VCaP (cell line): Measurements from ENCODE around the gene TMIE.

Experiments
- H3K27ac ChIP-seq: fragments of 450-650 bp; 2 replicates; pipeline ENCODE4 v1.5.1; 2017
- CTCF ChIP-seq: fragments of 450-650 bp; conservative IDR thresholded peaks from 2 replicates; pipeline ENCODE4 v1.5.1; 2017; ENCODE audit warnings: mild to moderate bottlenecking, moderate library complexity

Gene TMIE

GRCh38 chr3:46670891-46671427 lies 30.2 kb upstream of the TMIE start:
- H3K27ac ChIP-seq = no peak overlapping the region
- no peak for TF ChIP-seq CTCF

DNA sequence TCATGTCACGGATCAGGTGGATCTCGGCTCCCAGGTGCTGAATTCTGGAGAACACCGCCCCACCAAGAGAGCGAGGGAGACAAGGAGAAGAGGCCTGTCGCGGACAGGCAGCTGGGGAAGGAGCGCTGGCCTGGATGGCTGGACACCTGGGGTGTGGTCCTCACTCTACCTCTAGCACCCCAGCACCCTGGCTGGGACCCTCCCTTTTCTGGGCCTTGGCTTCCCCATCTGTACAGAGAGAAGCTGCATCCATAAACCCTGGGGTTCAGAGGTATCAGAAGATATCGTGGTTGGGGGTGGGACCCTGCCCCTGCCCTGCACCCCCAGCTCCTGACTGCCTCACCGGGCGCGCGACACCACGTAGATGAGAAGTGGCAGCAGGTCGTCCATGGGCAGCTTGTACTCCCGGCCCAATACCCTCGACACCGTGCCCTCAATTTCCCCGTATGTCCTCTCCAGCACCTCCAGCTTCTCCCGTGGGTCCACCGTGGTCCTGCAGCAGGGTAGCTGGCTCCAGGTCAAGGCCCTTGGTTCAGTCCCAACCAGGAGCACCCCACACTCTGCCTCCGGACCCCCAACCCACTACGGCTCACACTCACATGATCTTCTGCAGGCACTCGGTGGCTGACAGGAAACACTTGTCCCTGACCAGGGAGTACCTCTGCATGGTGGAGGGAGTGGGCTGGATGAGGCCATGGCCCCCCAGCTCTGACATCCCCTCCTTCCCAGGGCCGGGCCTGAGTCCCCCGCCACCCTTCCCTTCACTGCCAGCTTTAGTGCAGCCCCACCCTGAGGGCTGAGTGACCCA lies 29.4 kb upstream of the TMIE start:
- H3K27ac ChIP-seq = no peak overlapping the region
- TF ChIP-seq CTCF = no peak

DNA sequence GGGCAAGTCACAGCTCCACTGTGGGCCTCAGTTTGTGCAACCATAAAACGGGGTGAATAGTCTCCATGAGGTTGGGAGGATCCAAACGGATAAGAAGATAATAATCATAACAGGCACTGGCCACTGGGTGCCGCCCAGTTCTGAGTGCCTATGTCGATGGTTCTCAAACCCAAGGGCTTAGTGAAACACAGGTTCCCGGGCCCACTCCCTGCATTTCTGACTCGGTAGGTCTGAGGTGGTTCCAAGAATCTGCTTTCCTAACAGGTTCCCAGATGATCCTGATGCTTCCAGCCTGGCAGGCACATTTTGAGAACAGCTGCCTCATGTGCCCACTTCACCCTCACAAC lies 28.9 kb upstream of the TMIE start:
- no peak for TF ChIP-seq CTCF
- no peak overlapping the region for H3K27ac ChIP-seq

GRCh38 chr3:46673151-46674030 lies 27.8 kb upstream of the TMIE start:
- H3K27ac ChIP-seq = no peak overlapping the region
- no peak for TF ChIP-seq CTCF

DNA sequence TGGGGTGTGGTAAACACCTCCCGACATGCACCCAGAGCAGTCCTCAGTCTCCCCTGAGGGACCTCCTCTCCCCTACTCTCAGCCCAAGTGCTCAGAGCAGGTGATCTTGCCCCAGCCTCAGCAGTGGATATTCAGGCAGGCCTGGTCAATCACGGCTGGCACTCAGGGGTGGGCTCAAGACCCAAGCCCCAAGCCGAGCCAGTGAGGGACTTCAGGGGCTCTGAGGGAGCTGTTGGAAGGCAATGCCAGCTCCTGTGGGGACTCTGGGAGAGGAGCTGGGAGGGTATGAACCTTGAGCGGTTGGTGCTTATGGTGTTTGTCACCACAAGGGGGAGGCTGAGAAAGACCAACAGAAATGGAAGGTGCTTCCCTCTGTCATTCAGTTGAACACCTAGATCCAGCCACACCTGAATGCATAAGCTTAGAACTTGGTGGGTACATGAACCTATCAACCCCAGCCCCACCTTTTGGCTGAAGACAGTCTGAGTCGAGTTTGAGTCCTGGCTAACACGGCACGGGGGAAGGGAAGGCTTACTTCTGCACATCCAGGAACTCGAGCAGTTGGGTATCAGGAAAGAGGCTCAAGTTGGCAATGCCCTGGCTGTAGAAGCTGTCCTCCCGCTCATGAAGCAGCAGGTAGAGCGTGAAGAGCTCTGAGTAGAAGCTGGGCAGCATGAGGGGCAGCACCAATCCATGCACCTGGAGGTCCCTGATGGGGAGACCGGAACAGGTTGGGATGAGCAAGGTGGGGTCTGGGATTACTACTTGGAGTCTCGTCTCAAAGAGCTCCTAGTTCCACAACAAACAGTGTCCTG lies 27.0 kb upstream of the TMIE start:
- H3K27ac ChIP-seq = no peak overlapping the region
- TF ChIP-seq CTCF = 0 out of 2 replicates have a peak, but pooled peaks have one; percentile 10

GRCh38 chr3:46675426-46675825 lies 25.8 kb upstream of the TMIE start:
- H3K27ac ChIP-seq = no peak overlapping the region
- TF ChIP-seq CTCF = no peak
